ENCODE measurements around the gene THOC3.
"Not testable (repeated sequence)": the region's sequence is repeated elsewhere in the genome, so short reads cannot be mapped to it uniquely, and the experiment has no call there.

DNA sequence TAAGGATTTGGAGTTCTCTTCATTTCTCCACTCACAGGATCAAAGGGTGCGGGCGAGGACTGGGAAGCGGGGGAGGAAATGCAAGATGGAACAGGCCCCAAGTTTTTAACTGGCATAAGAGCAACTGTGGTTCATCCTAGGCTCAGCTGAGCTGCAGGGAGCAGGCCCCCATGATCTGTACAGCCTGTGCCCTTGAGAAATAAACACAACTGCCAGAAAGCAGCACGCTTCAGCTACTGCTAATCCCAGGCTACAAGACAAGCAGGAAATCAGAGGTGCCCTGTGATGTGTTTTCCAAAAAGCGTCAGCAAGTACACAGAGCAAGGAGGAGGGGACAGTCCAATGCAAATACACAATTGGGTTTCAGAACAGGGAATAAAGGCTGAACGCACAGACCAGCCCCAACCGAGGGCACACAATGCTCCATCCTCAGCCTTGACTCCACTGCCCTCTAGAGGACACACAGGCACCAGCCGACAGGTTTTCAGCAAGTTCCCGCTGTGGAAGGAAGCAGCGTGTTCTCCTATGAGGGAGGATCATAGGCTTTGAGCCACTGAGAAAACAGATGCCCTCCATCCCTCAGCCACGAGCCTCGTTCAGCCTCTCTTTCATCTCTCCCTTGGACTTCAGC lies 16.7 kb downstream of the THOC3 start:
- TF ChIP-seq CTCF (IDR thresholded peaks at IDR 0.05; ENCODE audit: insufficient read depth, low read length, poor library complexity, severe bottlenecking); EZH2phosphoT487 (conservative IDR thresholded peaks at IDR 0.05; ENCODE audit: low read length): not testable (repeated sequence)
